ENCODE results near the gene CLDND1. TPM values are rescaled to one million over a fixed set of nuclear protein-coding genes. Genes with fewer than 3 reads are reported as not detected.
"Not testable (repeated sequence)": the region's sequence is repeated elsewhere in the genome, so short reads cannot be mapped to it uniquely, and the experiment has no call there.

CLDND1 gene
- 100 to 1,000 TPM; 222 to 249 (median 241) TPM for total RNA-seq

DNA sequence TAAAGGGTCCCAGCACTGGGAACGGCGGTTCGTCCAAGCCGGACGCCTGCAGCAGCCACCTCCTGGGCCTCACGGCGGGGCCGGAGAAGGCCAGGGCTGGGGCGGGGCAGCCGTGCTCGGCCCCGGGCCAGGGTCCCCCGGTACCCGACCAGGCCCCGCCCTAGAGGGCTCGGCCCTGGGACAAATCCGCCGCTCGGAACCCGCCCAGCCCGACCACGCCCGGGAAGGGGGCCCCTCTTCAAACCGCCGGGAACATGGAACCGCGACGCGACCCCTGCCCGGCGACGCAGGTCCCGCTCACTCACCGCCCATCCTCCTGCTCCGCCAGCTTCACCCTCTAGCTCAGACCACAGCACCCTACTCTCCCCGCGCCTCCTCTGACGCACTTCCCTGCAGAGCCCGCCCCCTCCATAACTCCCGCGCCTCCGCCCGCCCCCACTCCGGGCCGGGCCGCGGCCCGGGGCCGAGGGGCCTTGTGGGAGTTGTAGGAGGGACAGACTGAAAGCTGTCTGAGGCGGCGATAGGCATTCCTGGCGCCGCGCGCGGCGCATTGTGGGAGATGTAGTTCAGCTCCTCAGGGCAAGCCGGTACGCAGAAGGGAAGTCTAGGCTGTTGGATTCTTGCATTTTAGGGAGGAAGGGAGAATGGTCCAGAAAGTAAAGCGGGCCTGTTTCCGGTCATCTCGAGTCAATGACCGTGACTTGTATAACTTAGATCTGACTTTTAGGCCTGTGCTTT is at the start of gene CLDND1:
CLDND1 (minus strand) TSS at position 359 of the 738 bp plus-strand sequence. CDS start 1,478 bp downstream, outside the sequence.
- H3K36me3 Mint-ChIP-seq (ENCODE audit: insufficient read depth), result peaks cover 40% of the 10 kb centered on the region

DNA sequence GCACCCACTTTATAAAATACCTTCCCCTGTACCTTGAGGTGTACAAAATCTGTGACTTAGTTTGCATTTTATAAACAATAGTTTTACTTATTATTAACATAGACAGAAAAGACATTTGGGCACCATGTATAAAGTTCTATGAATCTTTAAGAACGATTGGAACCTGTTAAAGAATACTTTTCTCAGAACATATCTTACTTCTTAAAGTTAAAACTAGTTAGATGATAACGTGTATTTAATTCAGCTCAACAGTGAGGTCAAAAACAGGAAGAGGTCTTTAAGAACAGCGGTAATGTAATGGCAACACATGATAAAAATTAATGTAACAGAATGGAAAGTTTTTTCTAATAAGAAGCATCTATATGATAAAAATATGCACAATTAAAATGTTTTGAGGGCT is 45.7 kb upstream of the CLDND1 start:
- Mint-ChIP-seq H3K4me3 (no peak overlapping the region), H3K9me3 (peaks cover 3% of the 10 kb centered on the region), H3K27me3 (ENCODE audit: low read depth) (no peaks in the 10 kb centered on the region), H3K4me1 (ENCODE audit: low read depth) (peaks cover 66% of the 10 kb centered on the region), H3K36me3 (ENCODE audit: insufficient read depth) (no peaks in the 10 kb centered on the region)
- ATAC-seq (no peak), DNase-seq (no peak)

More for the DNA sequence above, at the start of gene CLDND1:
- no peaks in the 10 kb centered on the region for H3K9me3 Mint-ChIP-seq
- no peaks in the 10 kb centered on the region for H3K27me3 Mint-ChIP-seq (ENCODE audit: low read depth)
- peaks cover 47% of the 10 kb centered on the region for H3K4me1 Mint-ChIP-seq (ENCODE audit: low read depth)
- DNase-seq, result peak; percentile 93
- peak within 1 kb of the TSS; percentile 92 for H3K4me3 Mint-ChIP-seq
- peak; percentile 94 to 97 for ATAC-seq

DNA sequence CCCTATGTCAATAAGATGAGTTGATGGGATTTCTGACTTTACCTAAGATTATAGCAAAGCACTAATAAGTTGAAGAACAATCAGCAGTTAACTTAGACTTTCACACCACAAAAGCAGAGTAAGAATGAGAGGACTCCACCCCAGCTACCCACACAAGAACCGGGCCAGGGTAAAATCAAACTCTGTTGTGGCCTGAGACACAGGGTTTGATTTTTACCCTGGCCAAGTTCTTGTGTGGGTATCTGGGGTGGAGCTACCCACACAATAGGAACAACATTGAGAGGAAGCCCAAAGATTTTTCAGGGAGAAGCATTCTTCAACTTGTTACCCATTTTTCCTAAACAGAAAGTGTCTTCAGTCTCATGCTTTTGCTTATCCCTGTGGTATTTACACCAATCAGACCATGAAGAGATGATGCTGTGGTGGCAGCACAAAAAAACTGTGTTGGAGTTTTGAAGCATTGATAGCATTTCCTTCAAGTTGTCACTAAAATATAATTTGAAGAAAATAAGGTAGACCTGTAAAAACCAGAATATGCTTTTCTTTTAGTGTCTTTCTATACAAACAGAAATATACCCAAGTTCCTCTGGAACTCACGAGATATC is 45.1 kb upstream of the CLDND1 start:
- ATAC-seq (peak in 1 of 2 donors; percentile 35), DNase-seq (no peak)
- Mint-ChIP-seq H3K4me3 (no peak overlapping the region), H3K36me3 (ENCODE audit: insufficient read depth) (no peaks in the 10 kb centered on the region), H3K27me3 (ENCODE audit: low read depth) (no peaks in the 10 kb centered on the region), H3K9me3 (peaks cover 3% of the 10 kb centered on the region), H3K4me1 (ENCODE audit: low read depth) (peaks cover 66% of the 10 kb centered on the region)

DNA sequence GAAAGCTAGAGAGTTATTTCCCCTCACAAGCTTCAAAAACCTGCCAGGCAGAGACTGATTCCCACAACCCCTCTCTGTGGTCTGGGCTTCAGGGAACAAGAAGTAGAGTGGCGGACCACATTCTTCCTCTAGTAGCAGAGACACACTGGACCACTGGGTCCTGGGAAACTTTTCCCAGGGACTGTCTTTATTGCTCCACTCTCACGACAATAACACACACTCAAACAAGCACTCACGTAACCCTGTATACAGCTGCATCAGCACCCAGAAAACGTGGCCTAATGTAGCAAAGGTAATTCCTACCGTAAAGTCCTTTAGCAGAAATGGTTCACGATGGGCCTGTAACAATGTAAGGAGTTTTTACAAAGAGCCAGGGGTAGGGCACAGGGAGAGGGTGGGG is 43.1 kb upstream of the CLDND1 start:
- H3K4me1 Mint-ChIP-seq (ENCODE audit: low read depth), result peaks cover 68% of the 10 kb centered on the region
- no peaks in the 10 kb centered on the region for H3K36me3 Mint-ChIP-seq (ENCODE audit: insufficient read depth)
- no peak for ATAC-seq
- H3K4me3 Mint-ChIP-seq, result no peak overlapping the region
- peaks cover 3% of the 10 kb centered on the region for H3K9me3 Mint-ChIP-seq
- DNase-seq, result no peak
- H3K27me3 Mint-ChIP-seq (ENCODE audit: low read depth), result no peaks in the 10 kb centered on the region

DNA sequence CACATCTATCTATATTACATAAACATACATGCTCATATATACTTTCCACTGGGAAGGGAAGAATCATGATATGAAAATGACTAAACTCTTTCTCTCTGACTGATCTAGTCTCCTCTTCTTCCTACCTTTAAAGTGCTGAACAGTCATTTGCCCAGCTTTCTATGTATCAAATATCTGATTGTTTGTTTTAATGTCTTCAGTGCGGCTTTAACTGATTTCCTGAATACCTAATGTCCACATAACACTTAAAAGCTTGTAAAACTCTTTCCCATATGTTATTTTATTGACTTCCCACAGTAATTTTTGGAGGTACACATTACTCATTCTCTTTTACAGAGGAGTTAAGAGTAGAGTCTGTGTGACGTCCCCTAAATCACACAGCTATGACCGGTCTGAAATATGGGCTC is 42.5 kb upstream of the CLDND1 start:
- peak overlapping the region; percentile 11 for H3K4me3 Mint-ChIP-seq
- H3K9me3 Mint-ChIP-seq, result peaks cover 3% of the 10 kb centered on the region
- no peaks in the 10 kb centered on the region for H3K27me3 Mint-ChIP-seq (ENCODE audit: low read depth)
- no peaks in the 10 kb centered on the region for H3K36me3 Mint-ChIP-seq (ENCODE audit: insufficient read depth)
- peak; percentile 51 to 55 for ATAC-seq
- DNase-seq, result no peak
- peaks cover 71% of the 10 kb centered on the region for H3K4me1 Mint-ChIP-seq (ENCODE audit: low read depth)

DNA sequence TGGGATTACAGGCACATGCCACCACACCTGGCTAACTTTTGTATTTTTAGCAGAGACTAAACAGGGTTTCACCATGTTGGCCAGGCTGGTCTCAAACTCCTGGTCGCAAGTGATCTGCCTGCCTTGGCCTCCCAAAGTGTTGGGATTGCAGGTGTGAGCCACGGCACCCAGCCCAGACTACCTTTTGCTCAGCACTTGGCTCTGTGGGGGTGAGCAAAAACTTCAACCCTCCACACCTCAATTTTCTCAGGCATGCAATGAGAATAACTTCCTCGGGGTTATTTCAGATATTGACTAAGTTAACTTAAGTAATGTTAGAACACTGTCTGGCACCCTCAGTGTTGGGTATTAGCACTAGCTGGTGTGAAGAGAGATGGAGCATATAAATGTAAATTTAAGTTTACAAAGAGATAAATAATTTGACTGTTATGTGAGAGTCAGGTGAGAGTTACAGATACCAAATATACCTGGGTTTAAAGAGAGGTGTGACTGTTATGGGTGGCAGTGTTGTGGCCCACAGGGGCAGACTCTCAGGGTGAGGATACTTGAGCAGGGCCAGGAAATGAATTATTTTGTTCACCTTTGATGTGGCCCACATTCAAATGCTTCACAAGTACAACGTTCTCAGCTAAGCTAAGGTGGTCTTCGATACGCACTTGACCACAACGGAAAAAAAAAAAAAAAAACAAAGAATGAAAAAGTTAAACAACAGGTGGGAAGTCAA is 41.7 kb upstream of the CLDND1 start:
- DNase-seq (peak; percentile 7), ATAC-seq (peak; percentile 23 to 28)
- H3K36me3 Mint-ChIP-seq (ENCODE audit: insufficient read depth), result no peaks in the 10 kb centered on the region
- H3K27me3 Mint-ChIP-seq (ENCODE audit: low read depth), result no peaks in the 10 kb centered on the region
- peaks cover 71% of the 10 kb centered on the region for H3K4me1 Mint-ChIP-seq (ENCODE audit: low read depth)
- H3K9me3 Mint-ChIP-seq, result peaks cover 3% of the 10 kb centered on the region
- H3K4me3 Mint-ChIP-seq, result peak overlapping the region; percentile 53

DNA sequence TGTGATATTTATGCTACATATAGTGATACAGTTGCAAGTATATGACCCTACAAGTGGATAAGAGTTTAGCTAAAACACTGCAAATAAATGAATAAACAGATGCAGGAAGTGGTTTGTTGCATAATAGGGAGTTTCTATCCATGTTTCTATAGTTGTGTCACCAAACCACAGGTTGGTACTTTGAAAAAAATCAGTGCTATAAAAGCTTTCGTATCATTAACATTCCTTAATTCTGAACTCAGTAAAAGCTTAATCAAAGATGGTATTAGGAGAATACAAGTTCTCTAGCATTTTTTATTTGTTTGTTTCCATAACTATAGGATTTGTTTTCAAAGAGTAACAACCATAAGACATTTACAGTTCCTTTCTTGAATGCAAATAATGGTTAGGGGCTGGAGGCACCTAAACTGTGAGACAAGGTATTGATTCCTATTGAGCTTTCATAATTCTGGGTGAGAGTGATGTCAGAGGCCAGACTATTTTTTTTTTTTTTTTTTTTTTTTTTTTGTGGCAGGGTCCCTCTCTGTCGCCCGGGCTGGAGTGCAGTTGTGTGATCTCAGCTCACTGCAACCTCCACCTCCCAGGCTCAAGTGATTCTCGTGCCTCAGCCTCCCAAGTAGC is 41.1 kb upstream of the CLDND1 start:
- peak; percentile 39 to 44 for ATAC-seq
- H3K27me3 Mint-ChIP-seq (ENCODE audit: low read depth), result no peaks in the 10 kb centered on the region
- no peak for DNase-seq
- peak overlapping the region; percentile 24 for H3K4me3 Mint-ChIP-seq
- no peaks in the 10 kb centered on the region for H3K36me3 Mint-ChIP-seq (ENCODE audit: insufficient read depth)
- peaks cover 3% of the 10 kb centered on the region for H3K9me3 Mint-ChIP-seq
- H3K4me1 Mint-ChIP-seq (ENCODE audit: low read depth), result peaks cover 70% of the 10 kb centered on the region

DNA sequence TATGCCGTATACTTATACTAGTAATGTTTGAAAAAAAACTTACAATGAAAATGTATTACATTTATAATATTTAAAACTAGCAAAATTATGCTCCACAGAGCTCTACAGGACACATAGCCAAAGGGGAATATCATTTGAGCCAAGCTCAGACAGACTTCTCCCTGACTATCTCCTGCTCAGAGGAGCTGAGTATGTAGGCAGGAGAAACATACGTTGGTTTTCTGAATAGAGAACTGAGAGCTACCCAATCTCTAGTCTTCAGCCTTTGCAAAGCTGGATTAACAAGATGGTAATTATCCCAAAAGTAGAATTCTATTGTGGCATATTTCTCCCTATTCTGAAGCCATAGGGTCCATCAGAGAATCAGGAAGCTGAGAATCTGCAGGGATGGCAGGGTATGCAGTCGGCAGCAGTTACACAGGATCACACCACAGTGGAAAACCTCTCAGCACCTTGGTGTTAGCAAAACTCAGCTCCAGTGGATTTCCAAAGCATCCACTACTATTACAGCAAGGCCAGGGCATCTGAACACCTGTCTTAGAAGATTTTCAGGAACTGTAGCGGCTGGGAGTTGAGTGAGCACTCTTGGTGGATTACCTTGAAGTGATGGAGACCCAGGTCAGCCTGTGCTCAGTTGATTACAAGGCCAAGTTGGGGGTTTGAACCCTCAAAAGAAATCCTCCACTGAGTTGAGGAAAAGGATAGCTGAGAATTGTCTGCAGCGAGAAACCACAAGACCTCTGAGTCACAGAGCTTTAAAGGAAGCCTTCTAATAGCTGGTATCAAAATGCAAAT is 39.2 kb upstream of the CLDND1 start:
- no peak overlapping the region for H3K4me3 Mint-ChIP-seq
- no peaks in the 10 kb centered on the region for H3K36me3 Mint-ChIP-seq (ENCODE audit: insufficient read depth)
- peaks cover 73% of the 10 kb centered on the region for H3K4me1 Mint-ChIP-seq (ENCODE audit: low read depth)
- no peaks in the 10 kb centered on the region for H3K9me3 Mint-ChIP-seq
- H3K27me3 Mint-ChIP-seq (ENCODE audit: low read depth), result no peaks in the 10 kb centered on the region
- DNase-seq (no peak), ATAC-seq (no peak)

DNA sequence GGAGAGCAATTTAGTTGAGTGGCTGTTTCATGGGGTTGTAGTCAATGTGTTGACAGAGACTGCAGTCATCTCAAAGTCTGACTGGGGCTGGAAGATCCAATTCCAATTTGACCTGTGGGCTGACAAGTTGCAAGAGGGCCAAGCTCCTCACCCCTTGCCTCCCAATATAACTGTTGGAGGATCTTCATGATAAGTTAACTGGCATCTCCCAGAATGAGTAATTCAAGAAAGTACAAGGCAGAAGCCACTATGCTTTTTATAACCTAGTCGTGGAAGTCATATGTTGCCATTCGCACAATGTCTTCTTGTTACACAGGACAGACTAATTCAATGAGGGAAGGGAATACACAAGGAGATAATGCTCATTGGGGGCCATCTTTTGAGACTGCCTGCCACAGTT is 38.2 kb upstream of the CLDND1 start:
- Mint-ChIP-seq H3K36me3 (ENCODE audit: insufficient read depth) (no peaks in the 10 kb centered on the region), H3K27me3 (ENCODE audit: low read depth) (no peaks in the 10 kb centered on the region), H3K9me3 (no peaks in the 10 kb centered on the region)

DNA sequence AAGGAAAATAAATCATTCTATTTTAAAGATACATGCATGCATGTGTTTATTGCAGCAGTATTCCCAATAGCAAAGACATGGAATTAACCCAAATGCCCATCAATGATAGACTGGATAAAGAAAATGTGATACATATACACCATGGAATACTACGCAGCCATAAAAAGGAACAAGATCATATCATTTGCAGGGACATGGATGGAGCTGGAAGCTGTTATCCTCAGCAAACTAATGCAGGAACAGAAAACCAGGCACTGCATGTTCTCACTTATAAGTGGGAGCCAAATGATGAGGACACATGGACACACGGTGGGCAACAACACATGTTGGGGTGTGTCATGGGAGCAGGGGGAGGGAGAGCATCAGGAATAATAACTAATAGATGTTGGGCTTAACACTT is 37.1 kb upstream of the CLDND1 start:
- ATAC-seq; H3K36me3 Mint-ChIP-seq (ENCODE audit: insufficient read depth); DNase-seq: not testable (repeated sequence)

More for the DNA sequence above, 38.2 kb upstream of the CLDND1 start:
- DNase-seq, result no peak
- ATAC-seq, result no peak
- H3K4me1 Mint-ChIP-seq (ENCODE audit: low read depth), result peaks cover 73% of the 10 kb centered on the region
- H3K4me3 Mint-ChIP-seq, result no peak overlapping the region

DNA sequence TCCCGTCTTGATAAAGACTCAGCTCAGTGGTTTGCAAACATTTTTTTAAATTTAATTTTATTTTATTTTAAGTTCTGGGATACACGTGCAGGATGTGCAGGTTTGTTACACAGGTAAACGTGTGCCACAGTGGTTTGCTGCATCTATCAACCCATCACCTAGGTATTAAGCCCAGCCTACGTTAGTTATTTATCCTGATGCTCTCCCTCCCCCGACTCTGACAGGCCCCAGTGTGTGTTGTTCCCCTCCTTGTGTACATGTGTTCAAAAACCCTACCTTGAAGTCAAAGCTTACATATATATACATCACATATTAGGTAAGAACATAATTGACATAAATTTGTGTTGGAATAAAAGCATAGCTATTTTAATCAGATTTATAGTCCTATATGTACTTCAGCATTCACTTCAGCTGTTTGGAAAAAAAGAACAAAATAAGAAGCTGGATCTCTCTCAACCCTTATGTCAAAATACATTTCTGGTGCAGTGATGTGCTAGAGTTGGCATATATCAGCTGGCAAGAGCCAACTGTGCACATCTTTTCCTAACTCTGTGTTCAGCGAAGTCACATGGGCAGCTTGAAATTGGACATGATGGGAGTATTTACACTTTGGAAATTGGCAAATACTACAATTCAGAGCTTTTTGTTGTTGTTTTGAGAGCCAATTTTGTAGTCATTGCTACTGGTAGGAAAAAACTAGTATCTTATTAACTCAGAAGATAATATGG is 35.6 kb upstream of the CLDND1 start:
- Mint-ChIP-seq H3K4me1 (ENCODE audit: low read depth) (peaks cover 71% of the 10 kb centered on the region), H3K4me3 (peak overlapping the region; percentile 54), H3K9me3 (peaks cover 6% of the 10 kb centered on the region), H3K27me3 (ENCODE audit: low read depth) (no peaks in the 10 kb centered on the region), H3K36me3 (ENCODE audit: insufficient read depth) (no peaks in the 10 kb centered on the region)
- ATAC-seq (no peak), DNase-seq (no peak)

More for the DNA sequence above, 37.1 kb upstream of the CLDND1 start:
- H3K27me3 Mint-ChIP-seq (ENCODE audit: low read depth); H3K4me3 Mint-ChIP-seq; H3K9me3 Mint-ChIP-seq: not testable (repeated sequence)
- H3K4me1 Mint-ChIP-seq (ENCODE audit: low read depth), result peaks cover 74% of the 10 kb centered on the region

DNA sequence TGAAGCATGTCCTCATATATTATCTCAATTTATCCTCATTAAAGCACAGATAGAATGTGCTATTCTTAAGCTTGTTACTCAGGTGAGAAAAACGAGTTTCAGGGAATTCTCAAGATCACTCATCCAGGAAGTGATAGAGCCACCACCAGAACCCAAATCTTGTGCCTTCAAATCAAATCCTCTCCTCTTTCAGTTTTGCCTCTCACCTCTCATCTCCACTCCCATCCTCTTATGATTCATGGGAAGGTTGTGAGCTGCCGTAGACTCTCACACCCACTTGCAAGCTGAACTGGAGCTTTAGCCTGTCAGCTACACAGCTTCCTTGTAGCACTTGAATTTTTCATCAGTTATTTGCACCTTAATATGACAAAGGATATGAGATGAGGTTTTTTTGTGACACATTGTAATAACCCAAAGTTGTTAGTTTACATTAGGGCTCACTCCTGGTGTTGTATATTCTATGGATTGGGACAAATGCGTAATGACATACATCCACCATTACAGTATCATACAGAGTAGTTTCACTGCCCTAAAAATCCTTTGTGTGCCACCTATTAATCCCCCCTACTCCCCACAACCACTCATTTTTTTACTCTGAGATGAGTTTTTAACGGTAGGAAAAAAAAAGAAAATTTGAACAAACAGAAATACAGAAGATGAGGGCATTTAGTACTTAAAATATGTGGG is 34.8 kb upstream of the CLDND1 start:
- H3K27me3 Mint-ChIP-seq (ENCODE audit: low read depth), result no peaks in the 10 kb centered on the region
- H3K4me1 Mint-ChIP-seq (ENCODE audit: low read depth), result peaks cover 73% of the 10 kb centered on the region
- peak; percentile 29 for DNase-seq

More for the DNA sequence above, 34.8 kb upstream of the CLDND1 start:
- Mint-ChIP-seq H3K4me3 (peak overlapping the region; percentile 68), H3K9me3 (peaks cover 6% of the 10 kb centered on the region), H3K36me3 (ENCODE audit: insufficient read depth) (no peaks in the 10 kb centered on the region)
- peak; percentile 75 to 82 for ATAC-seq
